ENCODE data around the gene FSTL4.

Gene FSTL4

GRCh38 chr5:133262690-133263089, 349.7 kb downstream of the FSTL4 start:
- Histone ChIP-seq H3K27me3 (ENCODE audit: insufficient read depth, low read depth) (no peaks in the 10 kb centered on the region), H3K4me1 (ENCODE audit: low read depth, poor library complexity, severe bottlenecking) (peaks cover 13% of the 10 kb centered on the region), H3K4me2 (no peak overlapping the region), H3K27ac (no peak overlapping the region), H3K4me3 (IDR thresholded peaks at IDR 0.05; ENCODE audit: insufficient read depth, low read depth, low read length) (no peak overlapping the region), H2AFZ (ENCODE audit: low read depth) (no peak overlapping the region), H4K20me1 (ENCODE audit: insufficient read depth) (no peaks in the 10 kb centered on the region), H3K9ac (no peak overlapping the region), H3K36me3 (ENCODE audit: insufficient read depth) (no peaks in the 10 kb centered on the region), H3K79me2 (ENCODE audit: insufficient read depth, low read depth) (no peaks in the 10 kb centered on the region)
- no peak for TF ChIP-seq CTCF (conservative IDR thresholded peaks at IDR 0.05; ENCODE audit: low read depth, low read length)

- no peaks in the 10 kb centered on the region for H3K27me3 ChIP-seq (ENCODE audit: insufficient read depth, low read depth)
- H3K4me3 ChIP-seq (IDR thresholded peaks at IDR 0.05; ENCODE audit: insufficient read depth, low read depth, low read length): no peak overlapping the region
Measured at GRCh38 chr5:133261993-133262392, 350.3 kb downstream of the FSTL4 start.

GRCh38 chr5:133260715-133261114, 351.6 kb downstream of the FSTL4 start:
- H3K4me3 ChIP-seq (IDR thresholded peaks at IDR 0.05; ENCODE audit: insufficient read depth, low read depth, low read length): no peak overlapping the region
- no peak for TF ChIP-seq CTCF (conservative IDR thresholded peaks at IDR 0.05; ENCODE audit: low read depth, low read length)
- no peak overlapping the region for H3K4me2 ChIP-seq
- H4K20me1 ChIP-seq (ENCODE audit: insufficient read depth): no peaks in the 10 kb centered on the region
- peaks cover 13% of the 10 kb centered on the region for H3K4me1 ChIP-seq (ENCODE audit: low read depth, poor library complexity, severe bottlenecking)
- no peaks in the 10 kb centered on the region for H3K36me3 ChIP-seq (ENCODE audit: insufficient read depth)
- H3K27ac ChIP-seq: no peak overlapping the region
- no peak overlapping the region for H2AFZ ChIP-seq (ENCODE audit: low read depth)
- no peak overlapping the region for H3K9ac ChIP-seq
- H3K27me3 ChIP-seq (ENCODE audit: insufficient read depth, low read depth): no peaks in the 10 kb centered on the region
- H3K79me2 ChIP-seq (ENCODE audit: insufficient read depth, low read depth): no peaks in the 10 kb centered on the region

More at GRCh38 chr5:133261993-133262392, 350.3 kb downstream of the FSTL4 start:
- Histone ChIP-seq H3K9ac (no peak overlapping the region), H3K79me2 (ENCODE audit: insufficient read depth, low read depth) (no peaks in the 10 kb centered on the region), H3K27ac (no peak overlapping the region), H3K36me3 (ENCODE audit: insufficient read depth) (no peaks in the 10 kb centered on the region), H3K4me1 (ENCODE audit: low read depth, poor library complexity, severe bottlenecking) (peaks cover 13% of the 10 kb centered on the region), H4K20me1 (ENCODE audit: insufficient read depth) (no peaks in the 10 kb centered on the region), H2AFZ (ENCODE audit: low read depth) (no peak overlapping the region), H3K4me2 (no peak overlapping the region)
- TF ChIP-seq CTCF (conservative IDR thresholded peaks at IDR 0.05; ENCODE audit: low read depth, low read length): no peak

- no peaks in the 10 kb centered on the region for H4K20me1 ChIP-seq (ENCODE audit: insufficient read depth)
- TF ChIP-seq CTCF (conservative IDR thresholded peaks at IDR 0.05; ENCODE audit: low read depth, low read length): no peak
- no peaks in the 10 kb centered on the region for H3K27me3 ChIP-seq (ENCODE audit: insufficient read depth, low read depth)
- H3K36me3 ChIP-seq (ENCODE audit: insufficient read depth): no peaks in the 10 kb centered on the region
- no peak overlapping the region for H3K9ac ChIP-seq
- H3K27ac ChIP-seq: no peak overlapping the region
- no peak overlapping the region for H3K4me3 ChIP-seq (IDR thresholded peaks at IDR 0.05; ENCODE audit: insufficient read depth, low read depth, low read length)
- no peaks in the 10 kb centered on the region for H3K79me2 ChIP-seq (ENCODE audit: insufficient read depth, low read depth)
- H2AFZ ChIP-seq (ENCODE audit: low read depth): peak overlapping the region; percentile 34; the same call in 1 of the 2 replicates
- H3K4me1 ChIP-seq (ENCODE audit: low read depth, poor library complexity, severe bottlenecking): peaks cover 5% of the 10 kb centered on the region
- no peak overlapping the region for H3K4me2 ChIP-seq
Measured at GRCh38 chr5:133259199-133259997, 352.9 kb downstream of the FSTL4 start.

Data from KMS-11 (cell line).